Effector memory CD4-positive, alpha-beta T cell (primary cell): ENCODE data around the gene LGALSL.
A peak's percentile ranks its signal among the peaks of the same experiment; 100 is the strongest.
"Not testable (repeated sequence)": the region's sequence is repeated elsewhere in the genome, so short reads cannot be mapped to it uniquely, and the experiment has no call there.

ENCODE experiments used
- DNase-seq, 3 donors: peaks; one replicate each; pipeline ENCODE4 v3.0.0-alpha.2; 2020
- H3K27ac ChIP-seq: 2 replicates; pipeline ENCODE4 v1.7.0; 2013; ENCODE audit warnings: mild to moderate bottlenecking, low read length, moderate library complexity; ENCODE audit not compliant: insufficient read depth, poor library complexity, severe bottlenecking
- H3K27me3 ChIP-seq: replicated peaks from 2 replicates; pipeline ENCODE4 v1.7.0; 2013; ENCODE audit warnings: mild to moderate bottlenecking, low read length; ENCODE audit not compliant: insufficient read depth, control insufficient read depth, poor library complexity, severe bottlenecking
- H3K36me3 ChIP-seq: 2 replicates; pipeline ENCODE4 v1.7.0; 2013; ENCODE audit warnings: mild to moderate bottlenecking, low read length, moderate library complexity; ENCODE audit not compliant: control insufficient read depth, insufficient read depth
- H3K4me1 ChIP-seq: 2 replicates; pipeline ENCODE4 v1.7.0; 2013; ENCODE audit warnings: low read length, mild to moderate bottlenecking; ENCODE audit not compliant: control insufficient read depth, insufficient read depth, poor library complexity, severe bottlenecking
- H3K4me3 ChIP-seq: 2 replicates; pipeline ENCODE4 v1.7.0; 2013; ENCODE audit warnings: low read length, low read depth, mild to moderate bottlenecking; ENCODE audit not compliant: insufficient read depth, poor library complexity, severe bottlenecking
- H3K9me3 ChIP-seq: 2 replicates; pipeline ENCODE4 v1.7.0; 2013; ENCODE audit warnings: mild to moderate bottlenecking, low read length, moderate library complexity; ENCODE audit not compliant: control insufficient read depth

LGALSL gene

GRCh38 chr2:64440843-64441242 is 13.1 kb upstream of the LGALSL start:
- H3K4me1 ChIP-seq: no peaks in the 10 kb centered on the region
- no peaks in the 10 kb centered on the region for H3K27me3 ChIP-seq
- no peak overlapping the region for H3K4me3 ChIP-seq
- H3K36me3 ChIP-seq: no peaks in the 10 kb centered on the region
- no peak overlapping the region for H3K27ac ChIP-seq
- DNase-seq: no peak
- H3K9me3 ChIP-seq: no peaks in the 10 kb centered on the region

GRCh38 chr2:64442277-64442676 is 11.7 kb upstream of the LGALSL start:
- Histone ChIP-seq H3K4me3 (no peak overlapping the region), H3K27me3 (no peaks in the 10 kb centered on the region), H3K9me3 (no peaks in the 10 kb centered on the region), H3K4me1 (no peaks in the 10 kb centered on the region), H3K27ac (no peak overlapping the region), H3K36me3 (no peaks in the 10 kb centered on the region)
- DNase-seq: no peak

- Histone ChIP-seq H3K9me3 (no peaks in the 10 kb centered on the region), H3K27ac (no peak overlapping the region), H3K36me3 (no peaks in the 10 kb centered on the region), H3K27me3 (no peaks in the 10 kb centered on the region), H3K4me1 (no peaks in the 10 kb centered on the region), H3K4me3 (no peak overlapping the region)
- no peak for DNase-seq
Observed at GRCh38 chr2:64442801-64443429, 11.0 kb upstream of the LGALSL start.

GRCh38 chr2:64445970-64446369 is 8.0 kb upstream of the LGALSL start:
- not testable (repeated sequence) for H3K27me3 ChIP-seq, H3K27ac ChIP-seq, H3K9me3 ChIP-seq, DNase-seq, H3K4me3 ChIP-seq, H3K4me1 ChIP-seq, H3K36me3 ChIP-seq

- no peaks in the 10 kb centered on the region for H3K9me3 ChIP-seq
- H3K27me3 ChIP-seq: no peaks in the 10 kb centered on the region
- no peak overlapping the region for H3K27ac ChIP-seq
- H3K4me1 ChIP-seq: no peaks in the 10 kb centered on the region
- DNase-seq: no peak
- H3K36me3 ChIP-seq: no peaks in the 10 kb centered on the region
- H3K4me3 ChIP-seq: no peak overlapping the region
Observed at GRCh38 chr2:64447317-64448040, 6.5 kb upstream of the LGALSL start.

- Histone ChIP-seq H3K27ac (no peak overlapping the region), H3K27me3 (no peaks in the 10 kb centered on the region), H3K36me3 (no peaks in the 10 kb centered on the region), H3K4me1 (no peaks in the 10 kb centered on the region), H3K9me3 (no peaks in the 10 kb centered on the region), H3K4me3 (no peak overlapping the region)
- no peak for DNase-seq
Observed at GRCh38 chr2:64448041-64448426, 5.9 kb upstream of the LGALSL start.

- H3K4me3 ChIP-seq: no peak overlapping the region
- no peaks in the 10 kb centered on the region for H3K27me3 ChIP-seq
Observed at GRCh38 chr2:64451051-64451450, 2.9 kb upstream of the LGALSL start.

GRCh38 chr2:64454386-64455332 is 697 bp downstream of the LGALSL start:
- no peaks in the 10 kb centered on the region for H3K9me3 ChIP-seq
- H3K4me1 ChIP-seq: peaks cover 3% of the 10 kb centered on the region
- H3K27me3 ChIP-seq: no peaks in the 10 kb centered on the region
- no peak overlapping the region for H3K27ac ChIP-seq
- H3K4me3 ChIP-seq: peak overlapping the region; percentile 63
- H3K36me3 ChIP-seq: no peaks in the 10 kb centered on the region
- DNase-seq: peak; percentile 0 to 3 (median 0)

More at GRCh38 chr2:64451051-64451450, 2.9 kb upstream of the LGALSL start:
- Histone ChIP-seq H3K27ac (no peak overlapping the region), H3K4me1 (peaks cover 3% of the 10 kb centered on the region), H3K36me3 (no peaks in the 10 kb centered on the region), H3K9me3 (no peaks in the 10 kb centered on the region)
- no peak for DNase-seq

- Histone ChIP-seq H3K27me3 (no peaks in the 10 kb centered on the region), H3K27ac (no peak overlapping the region), H3K9me3 (no peaks in the 10 kb centered on the region), H3K4me3 (no peak overlapping the region), H3K36me3 (no peaks in the 10 kb centered on the region), H3K4me1 (peaks cover 3% of the 10 kb centered on the region)
- no peak for DNase-seq
Observed at GRCh38 chr2:64455545-64455944, 1.6 kb downstream of the LGALSL start.

GRCh38 chr2:64456293-64456692 is 2.3 kb downstream of the LGALSL start:
- H3K9me3 ChIP-seq: no peaks in the 10 kb centered on the region
- no peaks in the 10 kb centered on the region for H3K36me3 ChIP-seq
- no peak overlapping the region for H3K27ac ChIP-seq
- DNase-seq: no peak
- peaks cover 3% of the 10 kb centered on the region for H3K4me1 ChIP-seq
- no peaks in the 10 kb centered on the region for H3K27me3 ChIP-seq
- H3K4me3 ChIP-seq: no peak overlapping the region
